Measurements from ENCODE around the gene IGFL2. TPM values are rescaled to one million over a fixed set of nuclear protein-coding genes. Genes with fewer than 3 reads are reported as not detected.

Gene IGFL2
- 1.1 TPM in 1 of 2 replicates, not detected in the other for total RNA-seq

DNA sequence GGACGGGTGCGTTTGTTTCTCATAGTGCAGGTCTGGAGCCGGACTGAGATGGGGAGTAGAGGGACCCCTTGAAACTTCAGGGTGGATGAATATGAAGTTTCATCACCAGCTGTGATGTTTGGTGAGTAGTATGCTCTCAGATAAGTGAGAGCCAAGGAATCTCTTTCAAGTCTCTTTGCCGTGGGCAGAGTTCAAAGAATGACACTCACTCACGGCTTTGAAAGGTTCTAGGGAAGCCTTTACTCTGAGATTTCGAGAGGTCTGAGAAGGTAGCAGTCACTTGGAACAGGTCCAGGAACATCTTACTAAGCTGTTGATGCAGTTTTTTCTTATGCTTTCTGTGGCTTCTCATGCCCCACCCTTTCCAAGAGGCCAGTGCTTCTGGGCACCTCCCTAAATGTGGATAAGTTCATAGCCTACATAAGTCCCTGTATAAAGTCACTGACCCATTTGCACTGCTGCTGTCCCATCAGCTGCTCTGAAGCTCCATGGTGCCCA, at the start of gene IGFL2:
IGFL2 (plus strand) TSS at position 448 of the 498 bp plus-strand sequence; CDS start at position 489, 41 bp downstream.

DNA sequence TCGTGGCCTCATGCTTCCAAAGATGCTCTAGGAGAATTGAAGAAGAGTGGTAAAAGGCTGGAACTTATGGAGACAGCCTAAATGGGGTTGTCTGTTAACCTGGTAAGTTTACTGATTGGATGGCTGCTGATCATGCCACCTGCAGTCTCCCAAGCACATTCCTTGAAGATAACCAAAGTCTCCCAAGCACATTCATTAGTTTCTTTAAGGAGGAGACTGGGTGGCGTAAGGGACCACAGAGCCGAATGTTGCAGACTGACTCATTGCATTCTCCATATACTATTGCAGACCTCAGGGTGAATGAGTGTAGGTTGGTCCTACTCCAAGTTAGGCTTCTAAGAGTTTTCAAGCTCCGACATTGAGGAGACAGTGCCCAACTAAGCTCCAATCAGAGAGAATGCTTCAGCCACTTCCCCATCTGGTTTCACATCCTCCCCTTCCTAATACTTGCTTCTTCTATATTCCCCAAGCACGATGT, 23.4 kb upstream of the IGFL2 start, which contains the start of gene IGFL3:
IGFL3 (minus strand) TSS at position 51 of the 478 bp plus-strand sequence; CDS start at position 12, 39 bp downstream.

Other genes starting within 250 kb of the IGFL2 start
- 0.77 and 2.0 TPM in 2 replicates for gene MYPOP, start 245.6 kb upstream of the IGFL2 start, total RNA-seq
- not detected in 2 replicates for gene NANOS2, start 233.5 kb upstream of the IGFL2 start, total RNA-seq
- under 0.01 TPM in 2 replicates for gene NOVA2, start 174.4 kb upstream of the IGFL2 start, total RNA-seq
- gene CCDC61, start 152.8 kb upstream of the IGFL2 start, total RNA-seq = 5.4 and 10.9 TPM in 2 replicates
- not detected in 2 replicates for gene PGLYRP1, start 125.2 kb upstream of the IGFL2 start, total RNA-seq
- not detected in 2 replicates for gene IGFL4, start 107.2 kb upstream of the IGFL2 start, total RNA-seq
- 0.28 TPM in 1 of 2 replicates, not detected in the other for gene IGFL3, start 23.6 kb upstream of the IGFL2 start, total RNA-seq
- not detected in 2 replicates for gene IGFL1, start 81.5 kb downstream of the IGFL2 start, total RNA-seq
- gene HIF3A, start 148.8 kb downstream of the IGFL2 start, total RNA-seq = under 0.01 and 1.1 TPM in 2 replicates
- 33.0 and 79.9 TPM in 2 replicates for gene PPP5C, start 198.8 kb downstream of the IGFL2 start, total RNA-seq

All from regular cardiac myocyte (primary cell).